WTC11 (cell line): Measurements from ENCODE around the gene BCAP29. TPM values are rescaled to one million over a fixed set of nuclear protein-coding genes. Genes with fewer than 3 reads are reported as not detected.

Source experiments
- ATAC-seq: fragments of 200-7000 bp; cut with Tn5 transposase; 2 replicates; pipeline ENCODE4 v1.10.0; 2021; ENCODE audit warnings: mild to moderate bottlenecking, moderate library complexity
- CTCF ChIA-PET: fragments of 300-600 bp; sonication (Branson Sonifier 250); formaldehyde crosslinking; loops from one replicate; lab custom pipeline; 2021; ENCODE audit warnings: antibody characterized with exemption; lab: Charles Lee
- POLR2A ChIA-PET: fragments of 350-600 bp; sonication (Branson Sonifier 250); formaldehyde crosslinking; loops from one replicate; lab custom pipeline; 2021; ENCODE audit warnings: antibody characterized with exemption; lab: Charles Lee
- DNase-seq: peaks from one replicate; pipeline ENCODE4 v3.0.0; 2021; ENCODE audit warnings: low spot score
- H3K27ac Mint-ChIP-seq: 2 replicates; pipeline ENCODE4 v1.8.0; 2021; ENCODE audit warnings: mixed read lengths
- H3K27me3 Mint-ChIP-seq: 2 replicates; pipeline ENCODE4 v1.8.0; 2021; ENCODE audit warnings: low read depth, mild to moderate bottlenecking, moderate library complexity, mixed read lengths
- H3K36me3 Mint-ChIP-seq: 2 replicates; pipeline ENCODE4 v1.8.0; 2021; ENCODE audit warnings: mixed read lengths
- H3K4me1 Mint-ChIP-seq: 2 replicates; pipeline ENCODE4 v1.8.0; 2022; ENCODE audit warnings: mixed read lengths
- H3K4me3 Mint-ChIP-seq: 2 replicates; pipeline ENCODE4 v1.8.0; 2021; ENCODE audit warnings: mild to moderate bottlenecking, moderate library complexity, mixed read lengths
- H3K9me3 Mint-ChIP-seq: 2 replicates; pipeline ENCODE4 v1.8.0; 2021; ENCODE audit warnings: mixed read lengths
- ATF3 ChIP-seq: sonication (generic); formaldehyde crosslinking; conservative IDR thresholded peaks from 2 replicates; pipeline ENCODE4 v1.8.1; 2022; ENCODE audit warnings: mild to moderate bottlenecking, missing genetic modification reagents
- CTCF ChIP-seq: fragments of 200-600 bp; IDR thresholded peaks from 2 replicates; pipeline ENCODE4 v1.8.0; 2022; ENCODE audit warnings: antibody characterized with exemption
- E2F1 ChIP-seq: sonication (generic); formaldehyde crosslinking; IDR thresholded peaks from 2 replicates; pipeline ENCODE4 v1.8.0; 2022; ENCODE audit warnings: mild to moderate bottlenecking, missing genetic modification reagents
- EMX1 ChIP-seq: fragments of 250-450 bp; sonication (Bioruptor Pico); IDR thresholded peaks from 2 replicates; pipeline ENCODE4 v1.8.0; 2021; ENCODE audit warnings: mild to moderate bottlenecking
- ETV6 ChIP-seq: sonication (generic); formaldehyde crosslinking; IDR thresholded peaks from 2 replicates; pipeline ENCODE4 v1.8.1; 2022; ENCODE audit warnings: mild to moderate bottlenecking, missing genetic modification reagents
- FOXP1 ChIP-seq: sonication (generic); formaldehyde crosslinking; IDR thresholded peaks from 2 replicates; pipeline ENCODE4 v1.8.0; 2022; ENCODE audit warnings: missing genetic modification reagents, mild to moderate bottlenecking, moderate library complexity, borderline replicate concordance
- GABPB1 ChIP-seq: sonication (generic); formaldehyde crosslinking; IDR thresholded peaks from 2 replicates; pipeline ENCODE4 v1.8.1; 2023; ENCODE audit warnings: mild to moderate bottlenecking, missing genetic modification reagents
- GRHL2 ChIP-seq: fragments of 250-450 bp; sonication (Bioruptor Pico); IDR thresholded peaks from 2 replicates; pipeline ENCODE4 v1.8.0; 2022; ENCODE audit warnings: mild to moderate bottlenecking, moderate library complexity; ENCODE audit not compliant: insufficient replicate concordance, severe bottlenecking
- IRF1 ChIP-seq: sonication (generic); formaldehyde crosslinking; IDR thresholded peaks from 2 replicates; pipeline ENCODE4 v1.8.0; 2023; ENCODE audit warnings: missing genetic modification reagents
- KAT7 ChIP-seq: sonication (generic); formaldehyde crosslinking; IDR thresholded peaks from 2 replicates; pipeline ENCODE4 v1.8.1; 2023; ENCODE audit warnings: missing genetic modification reagents, mild to moderate bottlenecking, borderline replicate concordance
- MXD4 ChIP-seq: fragments of 250-450 bp; sonication (Bioruptor Pico); IDR thresholded peaks from 2 replicates; pipeline ENCODE4 v1.8.0; 2021; ENCODE audit warnings: mild to moderate bottlenecking, moderate library complexity, borderline replicate concordance
- NR2C2 ChIP-seq: sonication (generic); formaldehyde crosslinking; IDR thresholded peaks from 2 replicates; pipeline ENCODE4 v1.8.0; 2022; ENCODE audit warnings: mild to moderate bottlenecking, missing genetic modification reagents
- OVOL2 ChIP-seq: fragments of 250-450 bp; sonication (Bioruptor Pico); IDR thresholded peaks from 2 replicates; pipeline ENCODE4 v1.9.0; 2021; ENCODE audit warnings: mild to moderate bottlenecking, borderline replicate concordance
- TEAD4 ChIP-seq: sonication (generic); formaldehyde crosslinking; IDR thresholded peaks from 2 replicates; pipeline ENCODE4 v1.8.0; 2022; ENCODE audit warnings: mild to moderate bottlenecking, missing genetic modification reagents
- TP53 ChIP-seq: sonication (generic); formaldehyde crosslinking; IDR thresholded peaks from 2 replicates; pipeline ENCODE4 v1.8.1; 2023; ENCODE audit warnings: mild to moderate bottlenecking, missing genetic modification reagents
- ZNF121 ChIP-seq: sonication (generic); formaldehyde crosslinking; IDR thresholded peaks from 2 replicates; pipeline ENCODE4 v1.8.0; 2023; ENCODE audit warnings: missing genetic modification reagents
- ZNF219 ChIP-seq: sonication (generic); formaldehyde crosslinking; IDR thresholded peaks from 2 replicates; pipeline ENCODE4 v1.8.0; 2023; ENCODE audit warnings: missing genetic modification reagents, mild to moderate bottlenecking, borderline replicate concordance
- ZNF396 ChIP-seq: fragments of 250-450 bp; sonication (Bioruptor Pico); IDR thresholded peaks from 2 replicates; pipeline ENCODE4 v1.8.0; 2021; ENCODE audit warnings: mild to moderate bottlenecking, moderate library complexity, borderline replicate concordance
- ZNF423 ChIP-seq: fragments of 250-450 bp; sonication (Bioruptor Pico); IDR thresholded peaks from 2 replicates; pipeline ENCODE4 v2.1.2; 2022; ENCODE audit warnings: mild to moderate bottlenecking, moderate library complexity
- total RNA-seq: library from RNA; stranded (reverse); gene quantifications from 3 replicates; pipeline ENCODE4 v1.2.3, GENCODE V29; 2021
- TF ChIP-seq, protein P1 (sequence below): sonication (generic); formaldehyde crosslinking; IDR thresholded peaks from 2 replicates; pipeline ENCODE4 v1.8.1; 2022; ENCODE audit warnings: low read depth, missing genetic modification reagents, borderline replicate concordance
- TF ChIP-seq, protein P2 (sequence below): sonication (generic); formaldehyde crosslinking; conservative IDR thresholded peaks from 2 replicates; pipeline ENCODE4 v1.8.1; 2023; ENCODE audit warnings: mild to moderate bottlenecking, low read depth, missing genetic modification reagents, moderate library complexity
- TF ChIP-seq, protein P3 (sequence below): sonication (generic); formaldehyde crosslinking; IDR thresholded peaks from 2 replicates; pipeline ENCODE4 v1.8.1; 2023; ENCODE audit warnings: mild to moderate bottlenecking, moderate library complexity, missing genetic modification reagents

Gene BCAP29
- total RNA-seq, 1 experiment from 2014 or later = 14.5 TPM

DNA sequence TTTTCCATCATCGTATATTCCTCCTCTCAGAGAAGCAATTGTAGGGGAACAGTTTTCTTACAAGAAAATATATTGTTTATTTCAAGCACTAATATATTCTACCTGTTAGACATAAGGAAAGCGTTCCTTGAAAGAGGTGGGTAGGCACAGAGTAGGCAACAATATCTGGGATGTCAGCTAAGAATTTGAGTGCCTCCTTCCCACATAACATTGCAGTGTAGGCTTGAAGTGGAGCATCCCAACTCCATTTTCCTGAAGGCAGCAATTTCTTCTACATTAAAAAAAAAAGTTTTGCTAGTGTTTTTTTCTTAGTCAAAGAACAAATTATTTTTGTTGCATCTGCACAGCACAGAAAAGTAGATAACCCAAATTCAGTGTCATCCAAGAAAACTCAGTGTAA, 20.8 kb downstream of the BCAP29 start:
- CTCF ChIA-PET = no interaction called here
- no peaks in the 10 kb centered on the region for H3K27me3 Mint-ChIP-seq
- ATAC-seq = no peak
- POLR2A ChIA-PET = no interaction called here
- H3K27ac Mint-ChIP-seq = no peak overlapping the region
- DNase-seq = no peak
- H3K4me1 Mint-ChIP-seq = peaks cover 6% of the 10 kb centered on the region
- H3K9me3 Mint-ChIP-seq = no peaks in the 10 kb centered on the region
- H3K36me3 Mint-ChIP-seq = no peaks in the 10 kb centered on the region
- no peak overlapping the region for H3K4me3 Mint-ChIP-seq
- TF ChIP-seq, protein P1, sequence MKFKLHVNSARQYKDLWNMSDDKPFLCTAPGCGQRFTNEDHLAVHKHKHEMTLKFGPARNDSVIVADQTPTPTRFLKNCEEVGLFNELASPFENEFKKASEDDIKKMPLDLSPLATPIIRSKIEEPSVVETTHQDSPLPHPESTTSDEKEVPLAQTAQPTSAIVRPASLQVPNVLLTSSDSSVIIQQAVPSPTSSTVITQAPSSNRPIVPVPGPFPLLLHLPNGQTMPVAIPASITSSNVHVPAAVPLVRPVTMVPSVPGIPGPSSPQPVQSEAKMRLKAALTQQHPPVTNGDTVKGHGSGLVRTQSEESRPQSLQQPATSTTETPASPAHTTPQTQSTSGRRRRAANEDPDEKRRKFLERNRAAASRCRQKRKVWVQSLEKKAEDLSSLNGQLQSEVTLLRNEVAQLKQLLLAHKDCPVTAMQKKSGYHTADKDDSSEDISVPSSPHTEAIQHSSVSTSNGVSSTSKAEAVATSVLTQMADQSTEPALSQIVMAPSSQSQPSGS (CRISPR knock-in tag) = no peak
- TF ChIP-seq KAT7 (CRISPR knock-in tag) = no peak

DNA sequence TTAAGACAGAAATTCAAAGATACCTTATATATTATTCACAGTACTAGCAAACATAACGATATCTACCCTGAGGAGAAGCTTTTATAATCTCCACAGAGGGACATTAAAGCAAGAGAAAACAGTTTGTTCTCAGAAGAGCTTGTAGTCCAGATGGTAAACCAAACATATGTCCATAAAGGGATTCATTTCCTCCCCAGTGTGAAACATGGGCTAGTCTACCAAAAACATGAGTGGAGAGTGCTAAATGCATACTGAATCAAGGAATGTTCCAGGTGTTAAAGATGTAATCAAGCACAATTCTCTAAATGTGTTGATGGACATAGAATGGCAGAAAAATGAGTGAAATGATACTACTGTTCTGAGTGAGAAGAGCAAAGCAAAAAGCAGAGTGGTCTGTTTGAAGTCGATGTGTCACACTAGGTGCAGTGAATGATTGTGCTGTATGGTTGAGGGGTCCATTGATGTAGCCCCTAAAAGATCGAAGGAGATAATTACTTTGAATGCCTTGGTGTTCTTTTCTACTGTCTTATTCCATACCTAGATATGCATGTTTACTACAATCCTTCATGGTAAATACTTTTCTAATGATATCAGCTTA, 25.3 kb downstream of the BCAP29 start:
- DNase-seq (no peak), ATAC-seq (no peak)
- POLR2A ChIA-PET = no interaction called here
- H3K9me3 Mint-ChIP-seq = no peaks in the 10 kb centered on the region
- no peaks in the 10 kb centered on the region for H3K36me3 Mint-ChIP-seq
- CTCF ChIA-PET = no interaction called here
- no peak overlapping the region for H3K27ac Mint-ChIP-seq
- H3K4me1 Mint-ChIP-seq = no peaks in the 10 kb centered on the region
- H3K27me3 Mint-ChIP-seq = no peaks in the 10 kb centered on the region
- TF ChIP-seq ZNF219 (CRISPR knock-in tag) (no peak), GRHL2 (CRISPR knock-in tag) (no peak), ETV6 (CRISPR knock-in tag) (no peak), E2F1 (CRISPR knock-in tag) (no peak), IRF1 (CRISPR knock-in tag) (no peak), OVOL2 (CRISPR knock-in tag) (no peak), ZNF423 (CRISPR knock-in tag) (no peak), ZNF121 (CRISPR knock-in tag) (no peak), ZNF396 (no peak)
- H3K4me3 Mint-ChIP-seq = no peak overlapping the region

- H3K27me3 Mint-ChIP-seq = no peaks in the 10 kb centered on the region
- CTCF ChIA-PET = no interaction called here
- POLR2A ChIA-PET = no interaction called here
Measured at GRCh38 chr7:107606303-107606702, 26.3 kb downstream of the BCAP29 start.

More at GRCh38 chr7:107606303-107606702, 26.3 kb downstream of the BCAP29 start:
- Mint-ChIP-seq H3K9me3 (no peaks in the 10 kb centered on the region), H3K4me3 (no peak overlapping the region), H3K36me3 (no peaks in the 10 kb centered on the region), H3K4me1 (no peaks in the 10 kb centered on the region), H3K27ac (peak overlapping the region; percentile 18; the same call in 1 of the 2 replicates)
- TF ChIP-seq ATF3 (CRISPR knock-in tag) = no peak
- no peak for TF ChIP-seq MXD4 (CRISPR knock-in tag)
- TF ChIP-seq ETV6 (CRISPR knock-in tag) = no peak
- no peak for TF ChIP-seq NR2C2 (CRISPR knock-in tag)
- TF ChIP-seq TP53 (CRISPR knock-in tag) = no peak
- TF ChIP-seq TEAD4 (CRISPR knock-in tag) = no peak
- TF ChIP-seq, protein P2, sequence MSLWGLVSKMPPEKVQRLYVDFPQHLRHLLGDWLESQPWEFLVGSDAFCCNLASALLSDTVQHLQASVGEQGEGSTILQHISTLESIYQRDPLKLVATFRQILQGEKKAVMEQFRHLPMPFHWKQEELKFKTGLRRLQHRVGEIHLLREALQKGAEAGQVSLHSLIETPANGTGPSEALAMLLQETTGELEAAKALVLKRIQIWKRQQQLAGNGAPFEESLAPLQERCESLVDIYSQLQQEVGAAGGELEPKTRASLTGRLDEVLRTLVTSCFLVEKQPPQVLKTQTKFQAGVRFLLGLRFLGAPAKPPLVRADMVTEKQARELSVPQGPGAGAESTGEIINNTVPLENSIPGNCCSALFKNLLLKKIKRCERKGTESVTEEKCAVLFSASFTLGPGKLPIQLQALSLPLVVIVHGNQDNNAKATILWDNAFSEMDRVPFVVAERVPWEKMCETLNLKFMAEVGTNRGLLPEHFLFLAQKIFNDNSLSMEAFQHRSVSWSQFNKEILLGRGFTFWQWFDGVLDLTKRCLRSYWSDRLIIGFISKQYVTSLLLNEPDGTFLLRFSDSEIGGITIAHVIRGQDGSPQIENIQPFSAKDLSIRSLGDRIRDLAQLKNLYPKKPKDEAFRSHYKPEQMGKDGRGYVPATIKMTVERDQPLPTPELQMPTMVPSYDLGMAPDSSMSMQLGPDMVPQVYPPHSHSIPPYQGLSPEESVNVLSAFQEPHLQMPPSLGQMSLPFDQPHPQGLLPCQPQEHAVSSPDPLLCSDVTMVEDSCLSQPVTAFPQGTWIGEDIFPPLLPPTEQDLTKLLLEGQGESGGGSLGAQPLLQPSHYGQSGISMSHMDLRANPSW (CRISPR knock-in tag) = no peak
- TF ChIP-seq GABPB1 (CRISPR knock-in tag) = no peak
- TF ChIP-seq EMX1 (CRISPR knock-in tag) = no peak
- no peak for TF ChIP-seq FOXP1 (CRISPR knock-in tag)
- TF ChIP-seq, protein P3, sequence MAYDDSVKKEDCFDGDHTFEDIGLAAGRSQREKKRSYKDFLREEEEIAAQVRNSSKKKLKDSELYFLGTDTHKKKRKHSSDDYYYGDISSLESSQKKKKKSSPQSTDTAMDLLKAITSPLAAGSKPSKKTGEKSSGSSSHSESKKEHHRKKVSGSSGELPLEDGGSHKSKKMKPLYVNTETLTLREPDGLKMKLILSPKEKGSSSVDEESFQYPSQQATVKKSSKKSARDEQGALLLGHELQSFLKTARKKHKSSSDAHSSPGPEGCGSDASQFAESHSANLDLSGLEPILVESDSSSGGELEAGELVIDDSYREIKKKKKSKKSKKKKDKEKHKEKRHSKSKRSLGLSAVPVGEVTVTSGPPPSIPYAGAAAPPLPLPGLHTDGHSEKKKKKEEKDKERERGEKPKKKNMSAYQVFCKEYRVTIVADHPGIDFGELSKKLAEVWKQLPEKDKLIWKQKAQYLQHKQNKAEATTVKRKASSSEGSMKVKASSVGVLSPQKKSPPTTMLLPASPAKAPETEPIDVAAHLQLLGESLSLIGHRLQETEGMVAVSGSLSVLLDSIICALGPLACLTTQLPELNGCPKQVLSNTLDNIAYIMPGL = no peak
- no peak for TF ChIP-seq CTCF
- DNase-seq (no peak), ATAC-seq (no peak)
